ENCODE results near the gene UAP1.

- TF ChIP-seq, protein P1, sequence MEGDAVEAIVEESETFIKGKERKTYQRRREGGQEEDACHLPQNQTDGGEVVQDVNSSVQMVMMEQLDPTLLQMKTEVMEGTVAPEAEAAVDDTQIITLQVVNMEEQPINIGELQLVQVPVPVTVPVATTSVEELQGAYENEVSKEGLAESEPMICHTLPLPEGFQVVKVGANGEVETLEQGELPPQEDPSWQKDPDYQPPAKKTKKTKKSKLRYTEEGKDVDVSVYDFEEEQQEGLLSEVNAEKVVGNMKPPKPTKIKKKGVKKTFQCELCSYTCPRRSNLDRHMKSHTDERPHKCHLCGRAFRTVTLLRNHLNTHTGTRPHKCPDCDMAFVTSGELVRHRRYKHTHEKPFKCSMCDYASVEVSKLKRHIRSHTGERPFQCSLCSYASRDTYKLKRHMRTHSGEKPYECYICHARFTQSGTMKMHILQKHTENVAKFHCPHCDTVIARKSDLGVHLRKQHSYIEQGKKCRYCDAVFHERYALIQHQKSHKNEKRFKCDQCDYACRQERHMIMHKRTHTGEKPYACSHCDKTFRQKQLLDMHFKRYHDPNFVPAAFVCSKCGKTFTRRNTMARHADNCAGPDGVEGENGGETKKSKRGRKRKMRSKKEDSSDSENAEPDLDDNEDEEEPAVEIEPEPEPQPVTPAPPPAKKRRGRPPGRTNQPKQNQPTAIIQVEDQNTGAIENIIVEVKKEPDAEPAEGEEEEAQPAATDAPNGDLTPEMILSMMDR (IDR thresholded peaks at IDR 0.05): peak; percentile 36 to 43 (median 40)
- TF ChIP-seq POLR2A (IDR thresholded peaks at IDR 0.05): no peak
Observed at GRCh38 chr1:162627662-162628296, 66.3 kb downstream of the UAP1 start.

Measured in transverse colon (tissue), 3 donors.